WTC11 (cell line): Measurements from ENCODE around the gene AQP5.

ENCODE experiments used
- CREB1 ChIP-seq: sonication (generic); formaldehyde crosslinking; IDR thresholded peaks from 2 replicates; pipeline ENCODE4 v1.8.0; 2023; ENCODE audit warnings: mild to moderate bottlenecking, missing genetic modification reagents
- KAT7 ChIP-seq: sonication (generic); formaldehyde crosslinking; IDR thresholded peaks from 2 replicates; pipeline ENCODE4 v1.8.1; 2023; ENCODE audit warnings: missing genetic modification reagents, mild to moderate bottlenecking, borderline replicate concordance
- NFYB ChIP-seq: sonication (generic); formaldehyde crosslinking; conservative IDR thresholded peaks from 2 replicates; pipeline ENCODE4 v1.8.0; 2022; ENCODE audit warnings: low read depth, missing genetic modification reagents
- TF ChIP-seq, protein P1 (sequence below): sonication (generic); formaldehyde crosslinking; IDR thresholded peaks from 2 replicates; pipeline ENCODE4 v1.8.0; 2022; ENCODE audit warnings: mild to moderate bottlenecking, missing genetic modification reagents
- TF ChIP-seq, protein P2 (sequence below): fragments of 200-600 bp; IDR thresholded peaks from 2 replicates; pipeline ENCODE4 v1.8.0; 2022; ENCODE audit warnings: antibody characterized with exemption
- TF ChIP-seq, protein P3 (sequence below): sonication (generic); formaldehyde crosslinking; IDR thresholded peaks from 2 replicates; pipeline ENCODE4 v1.8.1; 2023; ENCODE audit warnings: mild to moderate bottlenecking, missing genetic modification reagents, moderate library complexity
- TF ChIP-seq, protein P4 (sequence below): sonication (generic); formaldehyde crosslinking; IDR thresholded peaks from 2 replicates; pipeline ENCODE4 v1.8.1; 2022; ENCODE audit warnings: missing genetic modification reagents, borderline replicate concordance
- TF ChIP-seq, protein P5 (sequence below): sonication (generic); formaldehyde crosslinking; IDR thresholded peaks from 2 replicates; pipeline ENCODE4 v1.8.1; 2022; ENCODE audit warnings: low read depth, missing genetic modification reagents, borderline replicate concordance

DNA sequence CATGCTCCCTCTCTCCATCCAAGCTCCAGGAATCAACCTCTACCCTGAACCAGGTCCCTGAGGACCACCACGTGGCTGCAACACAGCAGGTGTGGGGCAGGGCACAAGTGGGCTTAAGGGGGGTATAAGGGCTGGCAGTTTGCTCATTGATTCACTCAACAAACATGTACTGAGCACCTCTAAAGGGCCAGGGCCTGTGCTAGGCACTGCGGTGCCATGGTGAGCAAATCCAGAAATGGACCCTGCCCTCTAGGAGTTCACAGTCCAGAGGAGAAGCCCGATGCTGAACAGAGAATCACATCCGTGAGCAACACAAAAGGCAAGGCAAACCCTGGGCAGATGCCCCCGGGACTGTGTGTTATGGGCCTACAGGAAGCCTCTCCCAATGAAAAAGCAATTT is 17.6 kb upstream of the AQP5 start:
- TF ChIP-seq, protein P1, sequence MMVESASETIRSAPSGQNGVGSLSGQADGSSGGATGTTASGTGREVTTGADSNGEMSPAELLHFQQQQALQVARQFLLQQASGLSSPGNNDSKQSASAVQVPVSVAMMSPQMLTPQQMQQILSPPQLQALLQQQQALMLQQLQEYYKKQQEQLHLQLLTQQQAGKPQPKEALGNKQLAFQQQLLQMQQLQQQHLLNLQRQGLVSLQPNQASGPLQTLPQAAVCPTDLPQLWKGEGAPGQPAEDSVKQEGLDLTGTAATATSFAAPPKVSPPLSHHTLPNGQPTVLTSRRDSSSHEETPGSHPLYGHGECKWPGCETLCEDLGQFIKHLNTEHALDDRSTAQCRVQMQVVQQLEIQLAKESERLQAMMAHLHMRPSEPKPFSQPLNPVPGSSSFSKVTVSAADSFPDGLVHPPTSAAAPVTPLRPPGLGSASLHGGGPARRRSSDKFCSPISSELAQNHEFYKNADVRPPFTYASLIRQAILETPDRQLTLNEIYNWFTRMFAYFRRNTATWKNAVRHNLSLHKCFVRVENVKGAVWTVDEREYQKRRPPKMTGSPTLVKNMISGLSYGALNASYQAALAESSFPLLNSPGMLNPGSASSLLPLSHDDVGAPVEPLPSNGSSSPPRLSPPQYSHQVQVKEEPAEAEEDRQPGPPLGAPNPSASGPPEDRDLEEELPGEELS (CRISPR knock-in tag), result no peak
- no peak for TF ChIP-seq KAT7 (CRISPR knock-in tag)
- TF ChIP-seq, protein P2, sequence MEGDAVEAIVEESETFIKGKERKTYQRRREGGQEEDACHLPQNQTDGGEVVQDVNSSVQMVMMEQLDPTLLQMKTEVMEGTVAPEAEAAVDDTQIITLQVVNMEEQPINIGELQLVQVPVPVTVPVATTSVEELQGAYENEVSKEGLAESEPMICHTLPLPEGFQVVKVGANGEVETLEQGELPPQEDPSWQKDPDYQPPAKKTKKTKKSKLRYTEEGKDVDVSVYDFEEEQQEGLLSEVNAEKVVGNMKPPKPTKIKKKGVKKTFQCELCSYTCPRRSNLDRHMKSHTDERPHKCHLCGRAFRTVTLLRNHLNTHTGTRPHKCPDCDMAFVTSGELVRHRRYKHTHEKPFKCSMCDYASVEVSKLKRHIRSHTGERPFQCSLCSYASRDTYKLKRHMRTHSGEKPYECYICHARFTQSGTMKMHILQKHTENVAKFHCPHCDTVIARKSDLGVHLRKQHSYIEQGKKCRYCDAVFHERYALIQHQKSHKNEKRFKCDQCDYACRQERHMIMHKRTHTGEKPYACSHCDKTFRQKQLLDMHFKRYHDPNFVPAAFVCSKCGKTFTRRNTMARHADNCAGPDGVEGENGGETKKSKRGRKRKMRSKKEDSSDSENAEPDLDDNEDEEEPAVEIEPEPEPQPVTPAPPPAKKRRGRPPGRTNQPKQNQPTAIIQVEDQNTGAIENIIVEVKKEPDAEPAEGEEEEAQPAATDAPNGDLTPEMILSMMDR, result no peak
- TF ChIP-seq, protein P3, sequence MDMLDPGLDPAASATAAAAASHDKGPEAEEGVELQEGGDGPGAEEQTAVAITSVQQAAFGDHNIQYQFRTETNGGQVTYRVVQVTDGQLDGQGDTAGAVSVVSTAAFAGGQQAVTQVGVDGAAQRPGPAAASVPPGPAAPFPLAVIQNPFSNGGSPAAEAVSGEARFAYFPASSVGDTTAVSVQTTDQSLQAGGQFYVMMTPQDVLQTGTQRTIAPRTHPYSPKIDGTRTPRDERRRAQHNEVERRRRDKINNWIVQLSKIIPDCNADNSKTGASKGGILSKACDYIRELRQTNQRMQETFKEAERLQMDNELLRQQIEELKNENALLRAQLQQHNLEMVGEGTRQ (CRISPR knock-in tag), result no peak
- TF ChIP-seq, protein P4, sequence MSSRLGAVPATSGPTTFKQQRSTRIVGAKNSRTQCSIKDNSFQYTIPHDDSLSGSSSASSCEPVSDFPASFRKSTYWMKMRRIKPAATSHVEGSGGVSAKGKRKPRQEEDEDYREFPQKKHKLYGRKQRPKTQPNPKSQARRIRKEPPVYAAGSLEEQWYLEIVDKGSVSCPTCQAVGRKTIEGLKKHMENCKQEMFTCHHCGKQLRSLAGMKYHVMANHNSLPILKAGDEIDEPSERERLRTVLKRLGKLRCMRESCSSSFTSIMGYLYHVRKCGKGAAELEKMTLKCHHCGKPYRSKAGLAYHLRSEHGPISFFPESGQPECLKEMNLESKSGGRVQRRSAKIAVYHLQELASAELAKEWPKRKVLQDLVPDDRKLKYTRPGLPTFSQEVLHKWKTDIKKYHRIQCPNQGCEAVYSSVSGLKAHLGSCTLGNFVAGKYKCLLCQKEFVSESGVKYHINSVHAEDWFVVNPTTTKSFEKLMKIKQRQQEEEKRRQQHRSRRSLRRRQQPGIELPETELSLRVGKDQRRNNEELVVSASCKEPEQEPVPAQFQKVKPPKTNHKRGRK (CRISPR knock-in tag), result no peak
- TF ChIP-seq, protein P5, sequence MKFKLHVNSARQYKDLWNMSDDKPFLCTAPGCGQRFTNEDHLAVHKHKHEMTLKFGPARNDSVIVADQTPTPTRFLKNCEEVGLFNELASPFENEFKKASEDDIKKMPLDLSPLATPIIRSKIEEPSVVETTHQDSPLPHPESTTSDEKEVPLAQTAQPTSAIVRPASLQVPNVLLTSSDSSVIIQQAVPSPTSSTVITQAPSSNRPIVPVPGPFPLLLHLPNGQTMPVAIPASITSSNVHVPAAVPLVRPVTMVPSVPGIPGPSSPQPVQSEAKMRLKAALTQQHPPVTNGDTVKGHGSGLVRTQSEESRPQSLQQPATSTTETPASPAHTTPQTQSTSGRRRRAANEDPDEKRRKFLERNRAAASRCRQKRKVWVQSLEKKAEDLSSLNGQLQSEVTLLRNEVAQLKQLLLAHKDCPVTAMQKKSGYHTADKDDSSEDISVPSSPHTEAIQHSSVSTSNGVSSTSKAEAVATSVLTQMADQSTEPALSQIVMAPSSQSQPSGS (CRISPR knock-in tag), result no peak
- no peak for TF ChIP-seq NFYB (CRISPR knock-in tag)
- no peak for TF ChIP-seq CREB1
